Measurements from ENCODE around the gene ACTL7A. TPM values are rescaled to one million over a fixed set of nuclear protein-coding genes. Genes with fewer than 3 reads are reported as not detected.
"Not testable (repeated sequence)": the region's sequence is repeated elsewhere in the genome, so short reads cannot be mapped to it uniquely, and the experiment has no call there.

Gene ACTL7A
- total RNA-seq, 5 donors from 2014 or later (not counting 1 experiment from before 2014, with no cell fraction given) = not detected

GRCh38 chr9:108880738-108881316 lies 18.8 kb downstream of the ACTL7A start:
- Mint-ChIP-seq H3K9me3 (no peaks in the 10 kb centered on the region), H3K4me1 (peaks cover 0 to 3% (median 0%) of the 10 kb centered on the region in 3 donors), H3K36me3 (peaks cover 54% of the 10 kb centered on the region), H3K27me3 (no peaks in the 10 kb centered on the region), H3K27ac (no peak overlapping the region), H3K4me3 (no peak overlapping the region)
- no CpG with 5 or more reads among the region's 3 CpGs for WGBS (ENCODE audit: insufficient coverage)
- H3K9me3 ChIP-seq = no peaks in the 10 kb centered on the region
- H3K4me1 ChIP-seq (ENCODE audit: control insufficient read depth in 1 of 2, extremely low read depth in 1 of 2, insufficient read depth in 2 of 2, low read length in 2 of 2) = no peaks in the 10 kb centered on the region
- H3K27me3 ChIP-seq (replicated peaks in 1 of 2; ENCODE audit: control insufficient read depth in 2 of 2, extremely low read depth in 1 of 2, insufficient read depth in 2 of 2, low read length in 1 of 2) = no peaks in the 10 kb centered on the region
- ChIA-PET CTCF (no interaction called here), POLR2A (no interaction called here)
- H3K27ac ChIP-seq (ENCODE audit: low read length) = no peak overlapping the region
- H3K36me3 ChIP-seq (ENCODE audit: control insufficient read depth in 2 of 2, extremely low read depth in 1 of 2, insufficient read depth in 1 of 2, low read length in 1 of 2) = peaks cover 0 to 71% of the 10 kb centered on the region in 2 donors
- ATAC-seq (replicated peaks in 1 of 4) (no peak), DNase-seq (no peak)
- no peak overlapping the region for H3K4me3 ChIP-seq (ENCODE audit: control insufficient read depth in 1 of 2, extremely low read depth in 1 of 2, low read length in 1 of 2)

- no peaks in the 10 kb centered on the region for H3K27me3 Mint-ChIP-seq
- no peak for ATAC-seq (replicated peaks in 1 of 4)
- Histone ChIP-seq H3K9me3 (no peaks in the 10 kb centered on the region), H3K36me3 (ENCODE audit: control insufficient read depth in 2 of 2, extremely low read depth in 1 of 2, insufficient read depth in 1 of 2, low read length in 1 of 2) (peaks cover 0 to 68% of the 10 kb centered on the region in 2 donors), H3K27me3 (replicated peaks in 1 of 2; ENCODE audit: control insufficient read depth in 2 of 2, extremely low read depth in 1 of 2, insufficient read depth in 2 of 2, low read length in 1 of 2) (no peaks in the 10 kb centered on the region), H3K4me3 (ENCODE audit: control insufficient read depth in 1 of 2, extremely low read depth in 1 of 2, low read length in 1 of 2) (no peak overlapping the region), H3K4me1 (ENCODE audit: control insufficient read depth in 1 of 2, extremely low read depth in 1 of 2, insufficient read depth in 2 of 2, low read length in 2 of 2) (no peaks in the 10 kb centered on the region), H3K27ac (ENCODE audit: low read length) (no peak overlapping the region)
- H3K4me3 Mint-ChIP-seq = no peak overlapping the region
- ChIA-PET CTCF (interaction anchor here (0.6 to 0.7 kb wide), 2 partner anchors 27 to 316 kb away, joined by 3 to 5 read pairs; no protein-coding TSS in a partner anchor), POLR2A (no interaction called here)
- H3K27ac Mint-ChIP-seq = no peak overlapping the region
- peaks cover 0 to 8% (median 4%) of the 10 kb centered on the region in 3 donors for H3K4me1 Mint-ChIP-seq
- no peak for DNase-seq
- 100% methylated on average over 1 of the region's 6 CpGs for WGBS (ENCODE audit: insufficient coverage)
- no peaks in the 10 kb centered on the region for H3K9me3 Mint-ChIP-seq
- peaks cover 54% of the 10 kb centered on the region for H3K36me3 Mint-ChIP-seq
Observed at GRCh38 chr9:108882052-108882888, 20.2 kb downstream of the ACTL7A start.

- H3K27ac ChIP-seq (ENCODE audit: low read length) = no peak overlapping the region
- Mint-ChIP-seq H3K36me3 (peaks cover 50% of the 10 kb centered on the region), H3K27me3 (no peaks in the 10 kb centered on the region), H3K9me3 (no peaks in the 10 kb centered on the region), H3K4me3 (no peak overlapping the region), H3K27ac (no peak overlapping the region), H3K4me1 (peaks cover 0 to 8% (median 4%) of the 10 kb centered on the region in 3 donors)
- ChIA-PET CTCF (interaction anchor here (0.6 to 0.7 kb wide), 5 partner anchors 28 to 1971 kb away, joined by 3 to 5 read pairs (median 4); no protein-coding TSS in a partner anchor), POLR2A (no interaction called here)
- H3K9me3 ChIP-seq = no peaks in the 10 kb centered on the region
- H3K36me3 ChIP-seq (ENCODE audit: control insufficient read depth in 2 of 2, extremely low read depth in 1 of 2, insufficient read depth in 1 of 2, low read length in 1 of 2) = peaks cover 0 to 69% of the 10 kb centered on the region in 2 donors
- ATAC-seq (replicated peaks in 1 of 4) = no peak
- DNase-seq = no peak
- WGBS (ENCODE audit: insufficient coverage) = 100% methylated on average over 1 of the region's 3 CpGs
- H3K27me3 ChIP-seq (replicated peaks in 1 of 2; ENCODE audit: control insufficient read depth in 2 of 2, extremely low read depth in 1 of 2, insufficient read depth in 2 of 2, low read length in 1 of 2) = no peaks in the 10 kb centered on the region
- no peaks in the 10 kb centered on the region for H3K4me1 ChIP-seq (ENCODE audit: control insufficient read depth in 1 of 2, extremely low read depth in 1 of 2, insufficient read depth in 2 of 2, low read length in 2 of 2)
- no peak overlapping the region for H3K4me3 ChIP-seq (ENCODE audit: control insufficient read depth in 1 of 2, extremely low read depth in 1 of 2, low read length in 1 of 2)
Observed at GRCh38 chr9:108883085-108883484, 21.0 kb downstream of the ACTL7A start.

- Mint-ChIP-seq H3K27me3 (no peaks in the 10 kb centered on the region), H3K4me1 (peaks cover 0 to 8% (median 4%) of the 10 kb centered on the region in 3 donors), H3K27ac (no peak overlapping the region), H3K36me3 (peaks cover 47% of the 10 kb centered on the region), H3K4me3 (no peak overlapping the region), H3K9me3 (no peaks in the 10 kb centered on the region)
- ChIA-PET CTCF (no interaction called here), POLR2A (interaction anchor here in 1 of 2 donors (0.5 kb wide), 1 partner anchor 193 kb away, joined by 3 read pairs; no protein-coding TSS in a partner anchor)
- peaks cover 0 to 69% of the 10 kb centered on the region in 2 donors for H3K36me3 ChIP-seq (ENCODE audit: control insufficient read depth in 2 of 2, extremely low read depth in 1 of 2, insufficient read depth in 1 of 2, low read length in 1 of 2)
- no peak for DNase-seq
- H3K4me1 ChIP-seq (ENCODE audit: control insufficient read depth in 1 of 2, extremely low read depth in 1 of 2, insufficient read depth in 2 of 2, low read length in 2 of 2) = no peaks in the 10 kb centered on the region
- H3K9me3 ChIP-seq = no peaks in the 10 kb centered on the region
- H3K4me3 ChIP-seq (ENCODE audit: control insufficient read depth in 1 of 2, extremely low read depth in 1 of 2, low read length in 1 of 2) = no peak overlapping the region
- H3K27ac ChIP-seq (ENCODE audit: low read length) = no peak overlapping the region
- no peaks in the 10 kb centered on the region for H3K27me3 ChIP-seq (replicated peaks in 1 of 2; ENCODE audit: control insufficient read depth in 2 of 2, extremely low read depth in 1 of 2, insufficient read depth in 2 of 2, low read length in 1 of 2)
- no peak for ATAC-seq (replicated peaks in 1 of 4)
- no CpG with 5 or more reads among the region's 3 CpGs for WGBS (ENCODE audit: insufficient coverage)
Observed at GRCh38 chr9:108884701-108885100, 22.6 kb downstream of the ACTL7A start.

GRCh38 chr9:108885643-108886348 lies 23.7 kb downstream of the ACTL7A start:
- Mint-ChIP-seq H3K36me3 (peaks cover 46% of the 10 kb centered on the region), H3K4me1 (peaks cover 0 to 8% (median 4%) of the 10 kb centered on the region in 3 donors), H3K9me3 (no peaks in the 10 kb centered on the region), H3K4me3 (no peak overlapping the region), H3K27me3 (no peaks in the 10 kb centered on the region), H3K27ac (no peak overlapping the region)
- DNase-seq = peak in 1 of 35 experiments; percentile 2
- H3K4me3 ChIP-seq (ENCODE audit: control insufficient read depth in 1 of 2, extremely low read depth in 1 of 2, low read length in 1 of 2) = no peak overlapping the region
- WGBS (ENCODE audit: insufficient coverage) = no CpG with 5 or more reads among the region's 1 CpG
- POLR2A ChIA-PET = no interaction called here
- no peak for ATAC-seq (replicated peaks in 1 of 4)
- peaks cover 4 to 72% of the 10 kb centered on the region in 2 donors for H3K36me3 ChIP-seq (ENCODE audit: control insufficient read depth in 2 of 2, extremely low read depth in 1 of 2, insufficient read depth in 1 of 2, low read length in 1 of 2)
- no peaks in the 10 kb centered on the region for H3K4me1 ChIP-seq (ENCODE audit: control insufficient read depth in 1 of 2, extremely low read depth in 1 of 2, insufficient read depth in 2 of 2, low read length in 2 of 2)
- no peak overlapping the region for H3K27ac ChIP-seq (ENCODE audit: low read length)
- no peaks in the 10 kb centered on the region for H3K27me3 ChIP-seq (replicated peaks in 1 of 2; ENCODE audit: control insufficient read depth in 2 of 2, extremely low read depth in 1 of 2, insufficient read depth in 2 of 2, low read length in 1 of 2)
- H3K9me3 ChIP-seq = no peaks in the 10 kb centered on the region
- CTCF ChIA-PET = interaction anchor here in 1 of 2 donors (0.6 kb wide), 1 partner anchor 24 kb away, joined by 3 read pairs; no protein-coding TSS in a partner anchor

GRCh38 chr9:108886594-108887271 lies 24.7 kb downstream of the ACTL7A start:
- H3K27me3 ChIP-seq (replicated peaks in 1 of 2; ENCODE audit: control insufficient read depth in 2 of 2, extremely low read depth in 1 of 2, insufficient read depth in 2 of 2, low read length in 1 of 2); H3K4me1 ChIP-seq (ENCODE audit: control insufficient read depth in 1 of 2, extremely low read depth in 1 of 2, insufficient read depth in 2 of 2, low read length in 2 of 2); H3K9me3 ChIP-seq; ATAC-seq (replicated peaks in 1 of 4); H3K27ac Mint-ChIP-seq; POLR2A ChIA-PET; DNase-seq; H3K27ac ChIP-seq (ENCODE audit: low read length); H3K4me3 ChIP-seq (ENCODE audit: control insufficient read depth in 1 of 2, extremely low read depth in 1 of 2, low read length in 1 of 2); H3K27me3 Mint-ChIP-seq; H3K9me3 Mint-ChIP-seq; H3K4me3 Mint-ChIP-seq; H3K4me1 Mint-ChIP-seq: not testable (repeated sequence)
- WGBS (ENCODE audit: insufficient coverage) = no CpG with 5 or more reads among the region's 3 CpGs
- H3K36me3 ChIP-seq (ENCODE audit: control insufficient read depth in 2 of 2, extremely low read depth in 1 of 2, insufficient read depth in 1 of 2, low read length in 1 of 2) = peaks cover 4 to 74% of the 10 kb centered on the region in 2 donors
- CTCF ChIA-PET = interaction anchor here in 1 of 2 donors (0.7 kb wide), 1 partner anchor 554 kb away, joined by 3 read pairs; no protein-coding TSS in a partner anchor
- peaks cover 51% of the 10 kb centered on the region for H3K36me3 Mint-ChIP-seq
